Mesendoderm (in vitro differentiated cells): ENCODE results near the gene FBXL17.

Source experiments
- DNase-seq: peaks from one replicate; pipeline ENCODE4 v3.0.0; 2013
- H2AK5ac ChIP-seq: 2 replicates; pipeline ENCODE4 v1.6.1; 2013; ENCODE audit warnings: low read length, inconsistent platforms
- H2BK120ac ChIP-seq: 2 replicates; pipeline ENCODE4 v1.6.1; 2013; ENCODE audit warnings: low read depth, mild to moderate bottlenecking, low read length, moderate library complexity, mixed read lengths
- H2BK15ac ChIP-seq: replicated peaks from 2 replicates; pipeline ENCODE4 v1.6.1; 2013; ENCODE audit warnings: low read depth, mild to moderate bottlenecking, moderate library complexity
- H2BK5ac ChIP-seq: 2 replicates; pipeline ENCODE4 v1.6.1; 2013; ENCODE audit warnings: low read length, inconsistent platforms
- H3K18ac ChIP-seq: 2 replicates; pipeline ENCODE4 v1.6.1; 2013; ENCODE audit warnings: mild to moderate bottlenecking, low read length, mixed read lengths
- H3K23ac ChIP-seq: one replicate; pipeline ENCODE4 v1.6.1; 2013; ENCODE audit warnings: low read length
- H3K27ac ChIP-seq: 2 replicates; pipeline ENCODE4 v1.5.1; 2013; ENCODE audit warnings: low read depth, mild to moderate bottlenecking, inconsistent platforms, low read length, moderate library complexity
- H3K27me3 ChIP-seq: 2 replicates; pipeline ENCODE4 v1.6.1; 2013; ENCODE audit warnings: low read length, control low read depth, mild to moderate bottlenecking, inconsistent platforms; ENCODE audit not compliant: insufficient read depth, poor library complexity
- H3K36me3 ChIP-seq: 2 replicates; pipeline ENCODE4 v1.6.1; 2013; ENCODE audit warnings: low read length, inconsistent platforms; ENCODE audit not compliant: control insufficient read depth, insufficient read depth
- H3K4ac ChIP-seq: one replicate; pipeline ENCODE4 v1.6.1; 2013; ENCODE audit warnings: low read depth, mild to moderate bottlenecking, low read length, moderate library complexity
- H3K4me1 ChIP-seq: 2 replicates; pipeline ENCODE4 v1.6.1; 2013; ENCODE audit warnings: low read depth, low read length, inconsistent platforms; ENCODE audit not compliant: control insufficient read depth
- H3K4me2 ChIP-seq: 2 replicates; pipeline ENCODE4 v1.6.1; 2013; ENCODE audit warnings: low read length
- H3K4me3 ChIP-seq: 2 replicates; pipeline ENCODE4 v1.5.1; 2013; ENCODE audit warnings: mild to moderate bottlenecking, low read length
- H3K56ac ChIP-seq: one replicate; pipeline ENCODE4 v1.6.1; 2013; ENCODE audit warnings: low read length
- H3K79me1 ChIP-seq: 2 replicates; pipeline ENCODE4 v1.6.1; 2013; ENCODE audit warnings: low read length, inconsistent platforms
- H3K79me2 ChIP-seq: 2 replicates; pipeline ENCODE4 v1.6.1; 2013; ENCODE audit warnings: mild to moderate bottlenecking, low read length; ENCODE audit not compliant: control insufficient read depth, insufficient read depth
- H3K9ac ChIP-seq: 2 replicates; pipeline ENCODE4 v1.6.1; 2013; ENCODE audit warnings: low read length, inconsistent platforms
- H4K5ac ChIP-seq: one replicate; pipeline ENCODE4 v1.6.1; 2013; ENCODE audit warnings: low read length
- H4K8ac ChIP-seq: one replicate; pipeline ENCODE4 v1.6.1; 2013; ENCODE audit warnings: low read depth, mild to moderate bottlenecking, control low read depth, low read length, moderate library complexity
- WGBS: extraction: QIAGEN DNeasy Blood & Tissue Kit; methylation state at CpG from one replicate; pipeline ENCODE4 v1.1.7; 2013; ENCODE audit warnings: low lambda C conversion rate, missing lambda C conversion rate; ENCODE audit not compliant: insufficient coverage; ENCODE audit errors: extremely low coverage; 5-methylcytosine and 5-hydroxymethylcytosine counted together

The FBXL17 gene

GRCh38 chr5:108324886-108325285 is 57.0 kb downstream of the FBXL17 start:
- Histone ChIP-seq H4K5ac (no peak overlapping the region), H4K8ac (no peak overlapping the region), H3K56ac (no peak overlapping the region), H3K4me1 (no peaks in the 10 kb centered on the region), H3K9ac (no peak overlapping the region), H3K79me2 (no peaks in the 10 kb centered on the region), H2BK15ac (no peak overlapping the region), H3K4me3 (no peak overlapping the region), H3K27me3 (no peaks in the 10 kb centered on the region), H3K18ac (no peak overlapping the region), H3K79me1 (no peaks in the 10 kb centered on the region), H3K4me2 (no peak overlapping the region), H3K23ac (no peak overlapping the region), H3K36me3 (no peaks in the 10 kb centered on the region), H2BK120ac (no peak overlapping the region), H3K27ac (no peak overlapping the region), H2BK5ac (no peak overlapping the region), H3K4ac (no peak overlapping the region), H2AK5ac (no peak overlapping the region)
- no peak for DNase-seq
- WGBS = no CpG with 5 or more reads among the region's 4 CpGs

DNA sequence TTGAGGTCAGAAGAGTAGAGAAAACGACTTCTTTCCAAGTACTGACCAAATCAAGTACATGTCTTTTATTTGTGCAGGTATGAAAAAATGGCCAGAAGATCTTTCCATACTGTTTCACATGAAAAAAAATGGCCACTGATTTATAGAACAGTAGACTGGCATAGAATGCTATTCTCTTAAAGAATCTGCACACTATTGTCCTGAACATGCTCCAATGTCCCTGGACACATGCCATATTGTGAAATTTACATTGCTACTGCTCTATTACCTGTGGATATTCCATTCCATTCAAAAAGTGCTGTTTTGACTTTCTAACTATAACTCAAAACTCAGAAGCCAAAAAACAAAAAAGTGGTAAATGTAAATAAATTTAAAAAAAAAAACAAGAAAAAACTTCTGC is 60.6 kb downstream of the FBXL17 start:
- no peak overlapping the region for H3K4me2 ChIP-seq
- no peak overlapping the region for H4K5ac ChIP-seq
- DNase-seq = no peak
- no peak overlapping the region for H3K9ac ChIP-seq
- H2BK120ac ChIP-seq = no peak overlapping the region
- no peak overlapping the region for H3K4me3 ChIP-seq
- no peak overlapping the region for H3K56ac ChIP-seq
- no peak overlapping the region for H3K18ac ChIP-seq
- H2BK15ac ChIP-seq = no peak overlapping the region
- no peaks in the 10 kb centered on the region for H3K27me3 ChIP-seq
- H3K4me1 ChIP-seq = no peaks in the 10 kb centered on the region
- no peak overlapping the region for H3K4ac ChIP-seq
- H3K36me3 ChIP-seq = no peaks in the 10 kb centered on the region
- no CpG with 5 or more reads among the region's 1 CpG for WGBS
- H3K79me1 ChIP-seq = no peaks in the 10 kb centered on the region
- H4K8ac ChIP-seq = no peak overlapping the region
- H3K79me2 ChIP-seq = no peaks in the 10 kb centered on the region
- no peak overlapping the region for H3K27ac ChIP-seq
- H2BK5ac ChIP-seq = no peak overlapping the region
- no peak overlapping the region for H3K23ac ChIP-seq
- no peak overlapping the region for H2AK5ac ChIP-seq

DNA sequence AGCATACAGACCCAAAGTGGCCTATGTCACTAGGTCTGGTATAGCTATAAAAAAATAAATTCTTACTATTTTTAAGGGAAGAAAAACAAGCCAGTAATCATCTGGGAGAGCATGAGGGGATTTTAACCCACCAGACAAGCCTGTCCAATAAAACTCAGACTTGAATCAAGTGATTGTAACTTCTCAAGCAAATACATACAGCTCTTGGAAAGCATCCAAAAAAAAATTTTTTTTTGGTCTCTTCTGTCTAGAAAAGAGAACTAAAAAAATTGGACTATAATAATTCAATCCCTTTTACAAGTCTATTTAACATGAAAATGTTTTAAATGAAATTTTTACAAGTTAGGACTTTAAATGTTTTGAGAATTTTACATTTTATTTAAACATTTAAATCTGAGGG is 61.7 kb downstream of the FBXL17 start:
- H3K4ac ChIP-seq = no peak overlapping the region
- H3K4me2 ChIP-seq = no peak overlapping the region
- no peak for DNase-seq
- no peaks in the 10 kb centered on the region for H3K27me3 ChIP-seq
- no peak overlapping the region for H3K4me3 ChIP-seq
- no peaks in the 10 kb centered on the region for H3K36me3 ChIP-seq
- H3K23ac ChIP-seq = no peak overlapping the region
- H2BK5ac ChIP-seq = no peak overlapping the region
- H3K9ac ChIP-seq = no peak overlapping the region
- H4K5ac ChIP-seq = no peak overlapping the region
- no peak overlapping the region for H2BK120ac ChIP-seq
- H3K18ac ChIP-seq = no peak overlapping the region
- no peak overlapping the region for H3K27ac ChIP-seq
- H3K79me2 ChIP-seq = no peaks in the 10 kb centered on the region
- no peaks in the 10 kb centered on the region for H3K79me1 ChIP-seq
- H2BK15ac ChIP-seq = no peak overlapping the region
- H3K4me1 ChIP-seq = no peaks in the 10 kb centered on the region
- H2AK5ac ChIP-seq = no peak overlapping the region
- H4K8ac ChIP-seq = no peak overlapping the region
- H3K56ac ChIP-seq = no peak overlapping the region

DNA sequence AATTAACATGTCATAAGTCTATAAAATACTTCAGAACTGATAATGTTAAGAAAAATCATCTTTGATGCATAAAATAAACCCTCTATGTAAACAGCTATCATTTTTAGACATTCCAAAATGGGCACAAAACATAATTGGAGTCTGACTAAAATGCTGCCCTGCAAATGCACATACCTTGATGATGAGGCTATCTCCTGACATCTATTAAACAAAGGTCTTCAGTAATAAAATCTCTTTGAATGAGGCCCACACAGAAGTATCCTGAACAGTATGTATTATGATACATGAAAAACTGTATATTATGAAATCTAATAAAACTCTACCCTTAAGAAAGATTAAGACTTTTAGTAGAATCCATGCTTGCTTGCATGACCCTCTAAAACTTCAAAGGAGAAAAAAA is 66.1 kb downstream of the FBXL17 start:
- Histone ChIP-seq H3K4ac (no peak overlapping the region), H4K8ac (no peak overlapping the region), H3K4me3 (no peak overlapping the region), H3K27ac (no peak overlapping the region), H2BK15ac (no peak overlapping the region), H2AK5ac (no peak overlapping the region), H2BK120ac (no peak overlapping the region), H2BK5ac (no peak overlapping the region), H3K27me3 (no peaks in the 10 kb centered on the region), H3K36me3 (no peaks in the 10 kb centered on the region), H4K5ac (no peak overlapping the region), H3K4me1 (no peaks in the 10 kb centered on the region), H3K79me2 (no peaks in the 10 kb centered on the region), H3K56ac (no peak overlapping the region), H3K9ac (no peak overlapping the region), H3K79me1 (no peaks in the 10 kb centered on the region), H3K4me2 (no peak overlapping the region), H3K18ac (no peak overlapping the region), H3K23ac (no peak overlapping the region)
- DNase-seq = no peak

DNA sequence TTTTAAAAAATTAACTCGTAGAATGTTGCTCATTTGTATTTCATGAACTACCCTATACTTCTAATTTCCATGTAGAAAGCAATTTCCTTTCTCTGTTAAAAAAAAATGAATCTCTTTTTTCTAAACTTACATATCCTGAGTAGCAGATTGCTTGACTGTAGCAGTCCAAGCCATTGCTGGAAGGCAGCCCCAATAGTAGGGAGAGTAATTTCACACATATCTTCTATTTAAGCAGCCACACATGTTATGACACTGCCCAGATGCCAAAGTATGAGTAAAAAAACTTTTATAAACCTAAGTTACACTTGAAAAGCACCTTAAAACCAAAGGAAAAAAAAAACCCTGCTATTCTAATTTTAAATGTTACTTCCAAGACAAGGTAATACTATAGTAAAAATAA is 69.6 kb downstream of the FBXL17 start:
- Histone ChIP-seq H3K79me2 (no peaks in the 10 kb centered on the region), H3K56ac (no peak overlapping the region), H4K5ac (no peak overlapping the region), H3K36me3 (no peaks in the 10 kb centered on the region), H3K79me1 (no peaks in the 10 kb centered on the region), H3K4ac (no peak overlapping the region), H3K23ac (no peak overlapping the region), H2AK5ac (no peak overlapping the region), H3K27me3 (no peaks in the 10 kb centered on the region), H3K27ac (no peak overlapping the region), H3K4me1 (no peaks in the 10 kb centered on the region), H3K4me2 (no peak overlapping the region), H3K9ac (no peak overlapping the region), H2BK120ac (no peak overlapping the region), H2BK15ac (no peak overlapping the region), H3K18ac (no peak overlapping the region), H4K8ac (no peak overlapping the region), H3K4me3 (no peak overlapping the region), H2BK5ac (no peak overlapping the region)
- no peak for DNase-seq
- WGBS = 100% methylated on average over 1 of the region's 1 CpG

DNA sequence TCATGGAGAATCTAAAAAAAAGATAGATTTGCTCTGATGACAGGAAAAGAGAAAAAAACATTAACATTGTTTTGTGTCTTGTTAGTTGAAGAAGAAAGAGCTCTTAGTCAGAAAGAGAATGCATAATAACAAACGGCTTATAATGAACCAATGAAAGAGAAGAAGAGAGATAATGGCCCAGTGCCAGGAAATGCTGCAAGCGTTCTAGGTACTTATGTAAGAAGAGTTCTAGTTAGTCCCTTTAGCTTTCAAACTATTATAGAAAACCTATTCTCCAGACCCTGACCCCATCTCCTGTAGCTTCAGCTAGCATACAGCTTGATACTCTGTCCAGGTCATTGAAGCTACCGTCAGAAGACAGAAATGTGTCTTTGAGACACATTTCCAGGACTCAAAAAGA is 70.2 kb downstream of the FBXL17 start:
- Histone ChIP-seq H2BK5ac (no peak overlapping the region), H2BK120ac (no peak overlapping the region), H3K4me3 (no peak overlapping the region), H4K5ac (no peak overlapping the region), H3K4me1 (no peaks in the 10 kb centered on the region), H3K23ac (no peak overlapping the region), H2AK5ac (no peak overlapping the region), H2BK15ac (no peak overlapping the region), H3K27me3 (no peaks in the 10 kb centered on the region), H3K79me2 (no peaks in the 10 kb centered on the region), H3K56ac (no peak overlapping the region), H3K9ac (no peak overlapping the region), H3K27ac (no peak overlapping the region), H3K36me3 (no peaks in the 10 kb centered on the region), H3K18ac (no peak overlapping the region), H4K8ac (no peak overlapping the region), H3K79me1 (no peaks in the 10 kb centered on the region), H3K4me2 (no peak overlapping the region), H3K4ac (no peak overlapping the region)
- WGBS = no CpG with 5 or more reads among the region's 3 CpGs
- DNase-seq = no peak
